Fibroblast of skin of right quadriceps (primary cell): Measurements from ENCODE around the gene MT3.
A peak's percentile ranks its signal among the peaks of the same experiment; 100 is the strongest.

Experiments
- DNase-seq: peaks from one replicate; pipeline ENCODE4 v3.0.0-alpha.2; 2013

The MT3 gene

DNA sequence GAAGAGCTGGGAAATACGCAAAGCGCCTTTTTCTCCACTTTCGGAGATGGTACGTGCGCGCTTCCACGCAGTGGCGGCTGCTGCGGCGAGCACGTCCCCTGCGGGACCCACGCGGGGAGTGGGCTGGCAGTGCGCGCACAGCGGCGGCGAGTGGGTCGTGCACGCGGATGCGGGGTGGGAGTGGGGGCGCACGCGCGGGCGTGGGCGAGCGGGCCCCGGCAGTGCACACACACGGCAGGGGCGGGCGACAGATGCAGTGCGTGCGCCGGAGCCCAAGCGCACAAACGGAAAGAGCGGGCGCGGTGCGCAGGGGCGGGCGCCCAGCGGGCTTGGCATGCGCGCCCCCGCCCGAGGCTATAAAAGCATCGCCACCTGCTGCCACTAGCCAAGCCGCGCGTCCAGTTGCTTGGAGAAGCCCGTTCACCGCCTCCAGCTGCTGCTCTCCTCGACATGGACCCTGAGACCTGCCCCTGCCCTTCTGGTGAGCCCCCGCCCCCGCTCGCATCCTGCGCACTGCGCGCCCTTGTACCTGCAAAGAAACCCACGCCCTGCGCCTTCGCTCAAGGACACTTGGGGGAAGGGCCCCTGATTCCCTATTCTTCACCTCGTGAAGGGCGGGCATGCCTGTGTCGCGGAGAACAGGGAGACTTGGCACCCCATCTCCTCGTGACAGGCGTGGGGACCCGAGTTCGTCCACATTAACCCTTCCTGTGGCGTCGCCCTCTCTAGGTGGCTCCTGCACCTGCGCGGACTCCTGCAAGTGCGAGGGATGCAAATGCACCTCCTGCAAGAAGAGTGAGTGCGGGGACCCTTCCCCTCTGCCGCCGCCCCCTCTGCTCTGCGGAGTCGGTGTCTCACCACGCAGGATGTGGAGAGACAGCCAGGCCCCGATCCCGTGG is at the start of gene MT3:
TSS of gene MT3 (plus strand) at position 388 of the 899 bp plus-strand sequence. CDS start at position 451, 63 bp downstream.
- no peak for DNase-seq

DNA sequence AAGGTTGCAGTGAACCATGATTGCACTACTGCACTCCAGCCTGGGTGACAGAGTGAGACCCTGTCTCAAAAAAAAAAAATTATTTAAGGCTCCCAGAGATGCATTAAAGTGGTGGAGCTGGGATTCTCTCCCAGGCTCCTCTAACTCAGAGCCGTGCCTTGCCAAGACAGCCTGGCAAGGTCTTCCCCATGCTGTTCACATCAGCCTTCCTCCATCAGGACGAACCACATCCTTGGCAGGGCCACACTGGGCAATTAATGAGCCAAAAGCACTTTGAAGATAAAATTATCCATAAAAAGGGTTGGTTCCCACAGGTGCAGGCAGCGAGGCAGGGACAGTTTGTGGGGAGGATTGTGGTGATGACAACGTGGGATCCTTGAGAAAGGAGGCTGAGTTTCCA is 49.7 kb upstream of the MT3 start:
- no peak for DNase-seq

DNA sequence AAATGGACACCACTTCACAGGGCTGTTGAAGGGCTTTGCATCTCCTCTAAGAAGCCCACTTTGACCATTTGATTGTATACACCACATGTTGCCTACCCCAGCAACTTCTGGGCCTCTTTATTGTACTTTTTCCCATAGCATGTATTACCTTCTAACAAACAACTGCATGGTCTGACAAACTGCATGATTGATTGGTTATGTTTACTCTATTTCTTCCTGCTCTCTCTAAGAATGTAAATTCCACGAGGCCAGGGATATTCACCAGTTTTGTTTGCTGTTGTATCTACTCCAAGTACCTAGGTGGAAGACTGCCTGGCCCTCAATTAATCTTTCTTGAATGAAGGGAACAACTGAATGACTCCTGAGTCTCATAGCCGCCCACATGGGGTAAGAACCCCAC is 47.3 kb upstream of the MT3 start:
- no peak for DNase-seq

DNA sequence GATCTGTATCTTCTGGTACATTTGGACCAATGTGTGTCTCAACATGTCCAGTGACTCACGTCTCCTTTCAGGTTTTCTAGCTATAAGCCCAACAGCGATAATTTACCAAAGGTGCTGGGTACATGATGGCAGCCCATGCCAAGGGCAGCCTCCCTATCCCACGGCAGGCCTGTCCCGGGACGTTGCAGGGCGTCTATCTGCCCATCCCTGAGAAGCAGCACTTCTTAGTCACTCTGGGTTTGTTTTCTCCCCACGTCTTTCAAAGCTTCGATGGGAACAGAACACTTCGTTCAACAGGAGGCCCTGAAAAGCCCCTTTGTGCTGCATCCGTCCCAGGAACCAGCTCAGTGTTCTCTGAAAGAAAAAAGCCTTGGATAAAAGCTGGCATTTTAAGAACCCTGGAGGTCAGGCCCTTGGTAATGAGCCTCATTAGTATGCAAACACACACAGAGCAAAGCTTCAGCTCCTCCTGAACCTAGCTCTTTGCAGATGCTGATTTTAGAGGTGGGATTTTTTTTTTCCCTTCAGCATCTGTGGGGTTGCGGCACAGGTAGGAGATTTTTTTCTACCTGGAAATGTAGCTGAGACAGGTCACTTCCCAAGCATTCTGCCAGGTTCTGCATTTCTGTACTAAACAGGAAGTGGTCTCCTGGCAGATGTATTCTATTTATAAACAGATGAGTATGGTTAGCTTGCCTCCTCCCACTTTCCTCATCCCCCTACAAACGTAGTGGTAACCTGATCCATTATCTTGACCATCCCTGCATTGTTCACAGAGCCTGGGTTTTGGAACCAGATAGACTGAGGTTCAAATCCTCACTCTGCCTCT is 42.0 kb upstream of the MT3 start:
- DNase-seq: peak; percentile 71

DNA sequence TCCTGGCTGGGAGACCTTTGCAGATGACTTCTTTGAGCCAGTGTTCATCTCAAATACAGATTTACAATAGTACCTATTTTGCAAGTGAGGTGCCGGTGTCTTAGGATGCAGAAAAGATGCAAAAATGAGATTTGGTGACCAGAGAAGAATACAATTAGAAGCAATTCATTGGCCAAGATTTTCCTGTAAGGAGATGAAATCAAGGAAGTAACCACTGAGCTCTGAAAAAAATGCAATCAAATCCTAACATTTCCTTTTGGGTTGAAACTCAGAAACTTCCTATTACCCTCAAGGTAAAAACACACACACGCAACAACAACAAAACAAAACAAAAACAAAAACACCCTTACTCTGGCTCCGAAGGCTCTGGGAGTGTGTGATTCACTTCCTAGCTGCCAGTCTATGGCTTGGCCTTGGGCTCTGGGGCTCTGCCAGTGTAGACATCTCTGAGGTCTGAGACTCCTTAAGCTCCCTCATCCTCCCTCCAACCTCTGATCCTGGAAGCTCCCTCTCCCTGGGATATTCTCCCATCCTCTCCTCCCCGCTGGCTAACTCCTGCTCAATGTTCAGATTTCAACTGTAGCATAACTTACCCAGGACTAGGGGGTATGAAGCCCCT is 41.3 kb upstream of the MT3 start:
- DNase-seq: no peak

DNA sequence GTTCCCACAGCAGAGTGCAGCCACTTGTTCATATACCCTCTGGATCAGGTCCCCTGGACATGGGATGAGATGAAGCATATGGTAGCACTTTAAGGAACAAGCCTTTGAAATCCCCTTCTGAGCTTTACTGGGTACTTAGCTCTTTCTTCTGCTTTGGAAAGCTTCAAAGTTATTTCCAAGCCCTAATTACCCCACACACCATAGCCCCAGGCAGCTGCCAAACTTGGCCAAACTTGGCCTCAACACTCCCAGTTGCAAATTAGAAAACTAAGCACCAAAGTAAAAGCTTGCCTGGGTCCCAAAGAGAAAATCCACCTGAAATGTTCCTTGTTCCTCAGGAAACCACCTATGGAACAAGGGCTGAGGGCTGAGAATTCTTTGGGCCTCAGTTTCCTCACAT is 40.2 kb upstream of the MT3 start:
- DNase-seq: no peak

DNA sequence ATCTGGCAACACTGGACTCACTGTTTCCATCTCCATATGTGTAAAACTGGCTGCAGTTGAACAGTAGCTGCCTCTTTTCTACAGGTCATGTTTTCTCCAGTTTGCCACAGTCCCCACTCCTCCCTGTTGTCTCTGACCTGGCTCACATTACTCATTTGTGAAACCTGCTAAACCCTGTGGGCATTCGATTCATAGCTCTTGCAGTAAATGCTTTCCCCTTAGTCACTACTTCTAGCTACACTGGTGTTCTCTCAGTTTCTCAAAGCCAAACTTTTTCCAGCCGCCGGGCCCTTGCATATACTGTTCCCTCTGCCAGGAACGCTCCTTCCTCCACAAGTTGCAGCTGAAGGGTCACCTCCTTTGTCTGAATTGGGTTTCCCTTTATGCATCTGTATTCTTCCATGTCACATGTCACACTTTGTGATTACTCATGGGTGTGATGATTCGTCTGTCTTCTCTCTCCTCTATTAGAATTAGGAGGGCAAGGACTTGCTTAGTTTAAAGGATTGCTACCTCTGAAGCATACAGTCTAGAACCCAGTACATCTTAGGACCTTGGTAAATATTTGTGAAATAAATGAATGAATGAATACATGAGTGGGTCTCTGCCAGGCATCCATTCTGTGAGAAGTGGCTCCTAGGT is 39.5 kb upstream of the MT3 start:
- DNase-seq: peak; percentile 12

DNA sequence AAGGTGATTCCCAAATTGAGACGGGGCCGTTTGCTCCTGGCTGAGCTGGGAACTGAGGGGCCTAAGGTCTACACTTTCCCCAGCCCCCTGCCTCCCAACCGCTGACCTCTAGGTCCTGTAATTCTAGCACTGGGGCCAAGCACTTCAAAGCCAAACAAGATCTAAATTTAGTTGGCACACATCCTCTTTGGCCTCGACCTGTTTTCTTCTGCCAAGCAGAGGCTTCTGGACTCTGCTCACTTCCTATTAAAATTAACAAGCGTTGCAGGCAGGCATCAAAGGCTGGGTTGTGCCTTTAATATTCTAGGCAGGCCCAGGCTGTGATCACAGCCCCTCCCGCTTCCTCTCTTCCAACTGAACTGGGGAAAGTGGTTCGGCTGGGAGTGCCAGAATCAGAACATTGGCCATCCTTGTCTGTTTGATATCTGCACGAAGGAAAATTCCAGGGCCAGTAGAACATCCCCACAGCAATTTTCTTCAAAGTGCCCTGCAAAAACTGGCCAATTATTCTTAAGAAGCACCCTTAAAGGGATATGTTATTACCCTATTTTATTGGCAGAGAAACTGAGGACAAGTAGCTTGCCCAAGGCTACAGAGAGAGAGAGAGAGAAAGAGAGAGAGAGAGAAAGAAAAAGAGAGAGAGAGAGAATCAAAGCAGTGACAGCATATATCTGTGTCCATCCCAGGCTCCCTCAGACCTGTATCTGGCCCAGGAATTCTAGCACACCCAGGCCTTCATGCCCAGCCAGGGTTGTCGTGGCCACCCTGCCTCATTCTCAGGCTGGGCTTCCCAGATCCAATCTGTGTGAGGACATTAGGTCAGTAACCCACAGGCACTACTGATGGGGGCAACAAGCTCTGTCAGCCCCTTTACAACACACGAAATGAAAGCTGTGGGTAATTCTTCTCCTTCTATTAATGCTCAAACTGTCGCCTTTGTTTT is 37.3 kb upstream of the MT3 start:
- no peak for DNase-seq

DNA sequence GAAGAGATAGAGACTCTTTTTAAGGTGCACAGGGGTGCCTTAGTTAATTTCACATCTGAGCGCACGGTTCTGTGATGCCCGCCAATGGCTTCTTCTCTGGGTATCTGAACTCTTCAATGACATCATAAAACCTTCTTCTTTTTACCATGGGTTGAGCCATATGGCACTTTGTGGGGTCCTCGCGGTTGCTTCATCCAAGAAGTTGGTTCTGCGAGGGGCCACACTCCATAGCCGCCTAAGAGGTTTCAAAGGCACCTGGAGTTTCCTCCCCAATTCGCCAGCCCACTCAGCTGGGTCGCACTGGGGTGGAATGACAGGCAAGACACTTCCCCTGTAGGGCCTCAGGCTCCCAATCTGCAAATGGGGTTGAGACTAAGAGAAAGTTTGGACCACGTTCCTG is 34.9 kb upstream of the MT3 start:
- no peak for DNase-seq

DNA sequence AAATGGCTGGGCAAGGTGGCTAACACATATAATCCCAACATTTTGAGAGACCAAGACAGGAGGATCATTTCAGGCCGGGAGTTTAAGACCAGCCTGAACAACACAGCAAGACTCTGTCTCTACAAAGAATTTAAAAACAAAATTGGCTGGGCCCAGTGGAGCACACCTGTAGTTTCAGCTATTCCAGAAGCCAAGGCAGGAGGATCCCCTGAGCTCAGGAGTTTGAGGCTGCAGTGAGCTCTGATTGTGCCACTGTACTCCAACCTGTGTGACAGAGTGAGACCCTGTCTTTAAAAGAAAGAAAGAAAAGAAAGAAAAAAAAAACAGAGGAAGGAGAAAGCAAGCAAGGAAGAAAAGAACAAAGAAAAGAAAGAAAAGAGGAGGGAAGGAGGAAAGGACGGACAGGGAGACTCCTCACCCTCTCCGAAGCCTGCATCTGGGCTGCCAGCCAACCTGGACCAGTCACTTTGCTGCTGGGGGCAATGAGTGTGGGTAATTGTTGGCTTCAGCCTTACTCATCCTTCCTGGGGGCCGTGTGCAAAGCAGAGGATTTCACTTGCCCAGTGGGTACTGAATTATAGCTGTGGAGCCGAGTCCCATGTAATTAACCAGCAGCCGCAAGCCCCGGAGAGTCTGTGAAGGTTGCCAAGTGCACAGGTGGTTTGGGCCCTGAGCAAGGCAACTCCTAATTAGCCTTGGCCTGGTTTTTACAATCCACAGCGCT is 31.1 kb upstream of the MT3 start:
- DNase-seq: peak; percentile 77

DNA sequence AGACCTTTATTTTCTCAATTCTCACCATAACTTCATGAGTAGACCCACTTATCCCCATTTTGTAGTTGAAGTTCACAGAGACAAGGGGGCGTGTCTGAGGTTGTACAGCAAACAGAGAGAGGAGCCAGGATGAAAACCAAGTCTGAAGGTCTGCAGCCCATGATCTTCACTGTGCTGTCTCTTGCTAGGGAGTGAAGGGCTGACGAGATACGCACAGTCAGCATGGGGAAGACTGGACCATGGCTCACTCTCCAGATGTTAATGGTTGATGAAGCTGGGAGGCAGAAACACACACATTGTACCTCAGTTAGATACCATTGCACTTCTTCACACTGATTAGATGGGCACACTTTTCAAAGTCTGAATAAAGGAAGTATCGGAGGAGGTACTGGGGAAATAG is 30.2 kb upstream of the MT3 start:
- DNase-seq: no peak

DNA sequence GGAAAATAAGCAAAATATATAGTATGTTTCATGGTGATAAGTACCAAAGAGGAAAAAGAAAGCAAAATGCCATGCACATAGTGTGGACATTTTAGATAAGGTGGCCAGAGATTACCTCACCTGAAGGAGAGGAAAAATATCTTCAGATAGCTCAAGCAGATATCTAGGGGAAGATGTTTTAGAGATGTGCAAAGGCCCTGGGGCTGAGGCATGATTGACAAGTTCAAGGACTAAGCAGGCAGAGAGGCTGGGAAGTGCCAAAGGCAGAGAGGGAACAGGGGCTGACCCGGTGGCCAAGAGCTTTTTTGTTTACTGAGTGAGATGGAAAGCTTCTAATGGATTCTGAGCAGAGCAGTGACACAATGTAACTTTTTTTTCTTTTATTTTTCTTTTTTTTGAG is 28.9 kb upstream of the MT3 start:
- DNase-seq: no peak

DNA sequence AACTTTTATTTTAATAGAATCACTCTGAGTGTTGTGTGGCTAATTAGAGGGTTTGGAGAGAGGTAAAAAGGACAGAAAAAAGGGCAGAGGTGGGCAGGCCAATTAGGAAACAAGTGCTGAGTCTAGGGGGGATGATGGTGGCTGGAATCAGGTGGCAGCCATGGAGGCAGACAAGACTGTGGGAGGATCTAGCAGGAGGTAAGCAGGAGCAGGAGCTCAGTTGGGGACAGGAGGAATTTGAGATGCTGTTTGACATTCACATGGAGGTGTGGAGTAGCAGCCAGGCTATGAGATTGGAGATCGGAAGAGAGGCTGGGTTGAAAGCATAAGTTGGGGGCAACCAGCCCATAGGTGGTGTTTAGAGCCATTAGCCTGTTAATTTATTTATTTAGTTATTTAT is 28.2 kb upstream of the MT3 start:
- DNase-seq: no peak

DNA sequence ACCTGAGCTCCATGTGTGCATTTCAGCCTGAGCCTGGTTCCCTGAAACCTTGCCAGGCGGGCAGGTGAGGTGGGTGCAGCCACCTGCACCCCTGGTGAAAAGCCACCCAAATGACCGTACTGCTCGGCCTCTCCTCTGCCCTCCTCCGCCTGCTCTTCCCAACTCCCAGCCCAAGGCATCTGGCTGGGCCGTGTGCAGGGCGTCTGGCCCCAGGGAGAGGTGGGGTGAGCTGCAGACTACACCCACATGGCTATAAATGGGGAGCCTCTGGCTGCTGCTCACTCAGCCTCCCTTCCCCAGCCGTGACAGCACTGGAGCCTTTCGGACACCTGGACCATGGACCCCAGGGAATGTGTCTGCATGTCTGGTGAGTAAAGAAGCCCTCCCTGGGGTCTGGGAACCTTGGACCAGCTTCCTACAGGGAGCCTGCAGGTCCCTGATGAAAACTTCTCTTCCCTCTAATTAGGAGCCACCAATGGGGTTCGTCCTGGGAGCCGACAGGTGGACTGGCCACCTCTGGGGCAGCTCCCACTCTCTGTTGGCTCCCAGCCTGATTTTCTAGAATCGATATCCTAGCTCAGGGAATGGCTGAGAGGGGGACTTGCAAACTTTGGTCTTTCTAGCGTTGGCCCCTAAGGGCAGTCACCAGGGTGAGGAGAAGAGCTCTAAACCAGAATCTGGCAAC is 24.4 kb upstream of the MT3 start, which contains the start of gene MT4:
TSS of gene MT4 (plus strand) at position 281 of the 685 bp plus-strand sequence. CDS start at position 337, 56 bp downstream.
- DNase-seq: no peak

DNA sequence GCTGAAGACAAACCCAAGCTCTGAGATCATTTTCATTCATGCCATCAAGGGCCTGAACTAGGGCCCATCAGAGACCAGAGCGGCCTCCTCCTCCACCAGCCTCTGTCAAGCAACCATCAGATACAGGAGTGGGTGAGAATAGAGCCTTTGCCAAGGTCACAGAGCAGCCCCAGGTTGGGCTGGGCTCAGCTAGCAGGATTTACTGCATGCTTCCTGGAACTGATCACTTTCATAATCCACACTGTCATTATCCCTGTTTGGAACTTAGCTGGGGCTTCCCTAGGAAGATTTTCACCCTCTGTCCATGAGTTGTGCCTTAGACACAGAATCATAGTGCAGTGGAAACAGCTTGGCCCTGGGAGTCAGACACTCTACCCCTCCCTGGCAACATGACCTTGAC is 19.4 kb upstream of the MT3 start:
- DNase-seq: no peak

DNA sequence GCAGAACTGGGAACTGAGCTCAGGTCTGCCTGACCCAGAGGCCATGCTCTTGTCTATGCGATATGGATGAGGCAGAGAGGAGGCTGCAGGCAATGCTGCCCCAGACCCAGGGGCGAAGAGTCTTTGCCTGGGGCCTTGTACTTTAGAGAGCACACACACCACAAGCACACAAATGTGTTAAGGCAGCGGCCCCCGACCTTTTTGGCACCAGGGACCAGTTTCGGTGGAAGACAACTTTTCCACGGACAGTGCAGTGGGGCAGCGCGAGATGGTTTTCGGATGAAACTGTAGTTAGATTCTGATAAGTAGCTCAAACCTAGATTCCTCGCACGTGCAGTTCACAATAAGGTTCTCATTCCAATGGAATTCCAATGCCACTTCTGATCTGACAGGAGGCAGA is 17.8 kb upstream of the MT3 start:
- no peak for DNase-seq

DNA sequence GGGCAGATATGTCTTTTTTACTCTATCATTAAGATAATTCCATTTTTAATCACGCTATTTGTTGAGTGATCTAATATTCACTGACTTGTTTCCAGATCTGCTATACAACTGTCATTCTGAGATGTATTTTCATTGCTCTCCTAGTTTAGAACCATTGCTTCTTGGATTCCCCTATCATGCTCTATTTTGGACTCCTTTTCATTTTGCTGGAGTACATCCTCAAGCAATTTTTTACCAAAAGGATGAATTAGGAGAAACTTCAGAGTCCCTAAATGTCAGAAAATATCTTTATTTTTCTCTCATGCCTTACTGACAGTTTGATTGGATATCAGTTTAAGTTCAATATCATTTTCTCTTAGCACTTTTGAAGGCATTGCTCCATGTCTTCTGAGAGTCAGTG is 14.7 kb upstream of the MT3 start:
- no peak for DNase-seq

DNA sequence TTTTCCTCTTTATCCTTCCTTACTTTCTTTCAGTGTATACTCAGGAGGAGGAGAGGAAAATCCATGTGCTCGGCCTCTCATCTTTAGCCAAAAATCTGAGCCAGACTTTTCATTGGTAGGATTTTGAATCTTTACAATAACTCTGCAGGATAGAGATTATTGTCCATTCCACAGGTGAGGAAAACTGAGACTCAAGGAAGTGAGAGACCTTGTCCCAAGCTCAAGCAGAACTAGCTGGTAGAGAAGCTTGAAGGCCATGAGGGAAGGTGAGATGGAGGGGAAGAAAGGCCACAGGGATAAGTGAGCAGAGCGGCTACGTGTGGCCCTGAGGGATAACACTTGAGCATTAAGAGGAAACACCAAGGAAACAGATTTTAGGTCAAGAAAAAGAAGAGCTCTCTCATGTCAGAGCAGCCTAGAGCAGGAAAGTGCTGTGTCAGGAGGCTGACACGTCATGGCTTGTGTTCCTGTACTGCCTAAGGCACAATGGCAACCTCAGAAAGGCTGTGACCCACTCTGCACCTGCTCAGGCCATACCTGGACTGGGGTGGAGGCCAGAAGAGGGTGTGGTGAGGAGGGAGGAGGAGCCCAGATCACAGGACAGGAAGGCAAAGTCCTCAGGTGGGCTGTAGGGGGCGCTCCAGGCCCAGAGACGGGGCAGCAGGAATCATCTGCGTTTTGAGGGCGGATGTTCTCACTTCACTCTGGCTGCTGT is 12.6 kb upstream of the MT3 start:
- peak; percentile 43 for DNase-seq

DNA sequence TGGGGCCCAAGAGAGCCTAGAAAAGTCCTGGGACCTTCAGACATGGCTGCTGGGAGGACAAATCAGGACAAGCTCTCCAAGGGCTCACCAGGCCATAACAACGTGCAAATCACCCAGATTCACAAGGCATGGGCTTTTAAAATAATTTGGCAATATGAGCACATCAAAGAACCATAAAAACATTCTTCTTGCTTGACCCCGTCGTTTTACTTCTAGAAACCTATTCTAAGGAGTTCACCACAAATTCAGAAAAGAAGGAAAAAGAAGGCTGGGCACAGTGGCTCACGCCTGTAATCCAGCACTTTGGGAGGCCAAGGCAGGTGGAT is 12.1 kb upstream of the MT3 start:
- no peak for DNase-seq
